CD4-positive, alpha-beta T cell treated with Interleukin-17A for 1 hour (primary cell): ENCODE measurements around the gene AGAP3.
"Not testable (repeated sequence)": the region's sequence is repeated elsewhere in the genome, so short reads cannot be mapped to it uniquely, and the experiment has no call there.

Experiments used
- DNase-seq: peaks from one replicate; pipeline ENCODE4 v3.0.0-alpha.2; 2020

Gene AGAP3

DNA sequence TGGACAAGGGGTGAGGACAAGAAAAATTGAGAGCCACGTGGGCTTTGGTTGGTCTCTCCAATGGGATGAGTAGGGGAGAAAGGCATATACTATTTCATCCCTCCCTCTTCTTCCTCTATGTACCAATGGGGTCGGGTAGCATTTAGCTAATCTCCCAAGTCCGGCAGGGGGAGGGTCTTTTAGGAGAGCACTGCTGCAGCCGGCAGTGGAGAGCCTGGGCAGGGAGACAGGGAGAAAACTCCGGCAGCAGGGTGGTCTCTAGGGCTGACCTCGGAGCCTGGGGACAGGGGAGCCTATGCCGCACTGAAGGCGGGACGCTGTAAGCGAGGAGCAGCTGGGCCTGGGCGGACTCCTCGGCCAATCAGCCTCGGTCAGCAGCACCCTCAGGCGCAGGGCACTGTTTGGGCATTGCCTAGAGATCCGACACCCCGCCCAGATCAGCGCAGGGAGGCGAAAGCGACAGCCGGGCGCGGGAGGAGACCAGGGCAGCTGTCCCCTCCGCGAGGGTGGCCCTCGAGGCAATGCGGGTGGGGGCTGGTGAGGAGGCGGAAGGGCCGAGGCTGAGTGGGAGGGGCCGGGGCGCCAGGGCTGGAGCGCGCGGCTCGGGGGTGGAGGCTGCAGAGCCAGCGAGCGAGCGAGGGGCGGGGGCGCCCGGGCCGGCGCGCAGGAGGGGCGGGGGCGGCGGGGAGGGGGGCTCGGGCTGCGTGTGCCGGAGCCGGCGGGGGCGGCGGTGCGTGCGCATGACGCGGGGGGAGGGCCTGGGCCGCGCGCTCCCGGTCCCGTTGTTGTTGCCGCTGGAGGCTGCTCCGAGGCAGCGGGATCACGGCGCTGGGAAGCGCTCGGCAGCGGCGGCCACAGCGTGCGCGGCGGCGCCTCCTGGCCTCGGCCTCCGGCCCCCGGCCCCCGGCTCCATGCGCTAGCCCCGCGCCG lies at the start of gene AGAP3:
Gene AGAP3 (plus strand): TSS at position 785 of the 930 bp plus-strand sequence. CDS start 267 bp downstream, outside the sequence.
- peak; percentile 58 for DNase-seq

DNA sequence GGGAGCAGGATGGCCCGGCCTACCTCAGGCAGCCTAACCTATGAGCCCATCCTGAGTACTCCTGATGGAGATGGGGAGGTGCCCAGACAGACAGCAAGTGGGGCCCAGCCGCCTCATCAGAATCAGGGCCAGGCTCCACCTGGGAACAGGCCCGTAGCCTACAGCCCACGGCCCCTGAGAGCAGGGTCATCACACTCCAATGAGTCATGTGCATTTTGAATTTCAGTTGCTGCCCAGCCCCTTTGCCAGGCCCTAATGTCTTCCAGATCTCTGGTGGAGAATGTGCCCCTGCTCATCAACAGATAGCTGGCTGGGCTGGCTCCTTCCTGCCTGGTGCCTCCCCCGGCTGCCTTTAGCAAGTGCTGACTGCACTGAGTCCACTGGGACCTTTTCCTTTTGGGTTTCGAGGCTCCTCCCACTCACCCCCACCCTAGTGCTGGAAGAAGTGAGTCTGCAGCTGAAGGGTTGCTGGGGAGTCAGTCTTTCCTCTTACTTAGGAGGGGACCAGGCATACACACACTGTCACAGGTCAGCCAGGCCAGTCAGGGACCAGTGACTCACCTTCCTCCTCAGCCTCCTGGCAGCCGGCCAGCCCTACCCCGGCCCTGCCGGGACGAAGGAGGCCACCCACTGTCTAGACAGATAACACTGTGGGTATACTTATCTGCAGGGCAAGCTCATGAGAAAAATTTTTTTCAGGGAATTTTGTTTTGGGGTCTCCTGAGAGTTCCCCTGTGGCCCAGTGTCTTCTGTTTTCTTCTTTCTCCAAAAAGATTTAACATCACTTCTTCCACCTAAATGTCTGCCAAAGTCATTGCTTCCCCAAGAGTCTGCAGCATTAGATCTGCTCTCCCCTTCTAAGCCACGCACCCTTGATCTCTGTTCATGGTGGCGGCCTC lies 47.1 kb upstream of the AGAP3 start:
- DNase-seq, result peak; percentile 35

DNA sequence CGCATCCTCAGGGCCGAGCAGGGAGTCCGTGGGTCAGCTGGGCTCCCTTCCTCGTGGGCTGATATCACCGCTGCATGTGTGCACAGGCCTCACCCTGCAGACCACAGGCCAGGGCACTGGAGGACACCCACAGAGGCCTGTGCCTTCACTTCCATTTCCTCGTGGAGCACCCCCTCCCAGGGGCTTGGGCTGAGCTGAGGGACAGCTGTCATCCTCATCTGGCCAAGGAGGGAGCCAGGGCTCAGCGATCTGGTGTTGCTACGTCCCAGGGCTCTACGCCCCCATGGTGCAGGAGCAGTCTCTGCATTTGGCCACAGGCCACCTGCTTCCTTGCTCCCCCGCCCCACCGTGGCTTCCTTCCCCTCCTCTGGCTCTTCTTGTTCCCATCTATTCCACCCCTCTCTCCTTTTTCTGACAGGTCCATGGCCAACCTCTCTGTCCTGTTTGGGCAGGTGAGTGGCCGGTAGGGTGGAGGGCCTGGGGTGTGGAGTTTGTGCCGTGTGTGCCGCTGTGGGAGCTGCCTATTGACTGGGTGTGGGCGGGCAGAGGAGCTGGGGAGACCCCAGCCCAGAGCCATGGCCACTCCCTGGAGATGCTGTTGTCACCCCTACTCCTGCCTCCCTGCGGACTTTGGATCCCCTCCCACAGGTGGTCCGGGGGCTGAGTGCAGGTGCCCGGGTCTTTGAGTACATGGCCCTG lies 46.3 kb upstream of the AGAP3 start:
- DNase-seq, result no peak

DNA sequence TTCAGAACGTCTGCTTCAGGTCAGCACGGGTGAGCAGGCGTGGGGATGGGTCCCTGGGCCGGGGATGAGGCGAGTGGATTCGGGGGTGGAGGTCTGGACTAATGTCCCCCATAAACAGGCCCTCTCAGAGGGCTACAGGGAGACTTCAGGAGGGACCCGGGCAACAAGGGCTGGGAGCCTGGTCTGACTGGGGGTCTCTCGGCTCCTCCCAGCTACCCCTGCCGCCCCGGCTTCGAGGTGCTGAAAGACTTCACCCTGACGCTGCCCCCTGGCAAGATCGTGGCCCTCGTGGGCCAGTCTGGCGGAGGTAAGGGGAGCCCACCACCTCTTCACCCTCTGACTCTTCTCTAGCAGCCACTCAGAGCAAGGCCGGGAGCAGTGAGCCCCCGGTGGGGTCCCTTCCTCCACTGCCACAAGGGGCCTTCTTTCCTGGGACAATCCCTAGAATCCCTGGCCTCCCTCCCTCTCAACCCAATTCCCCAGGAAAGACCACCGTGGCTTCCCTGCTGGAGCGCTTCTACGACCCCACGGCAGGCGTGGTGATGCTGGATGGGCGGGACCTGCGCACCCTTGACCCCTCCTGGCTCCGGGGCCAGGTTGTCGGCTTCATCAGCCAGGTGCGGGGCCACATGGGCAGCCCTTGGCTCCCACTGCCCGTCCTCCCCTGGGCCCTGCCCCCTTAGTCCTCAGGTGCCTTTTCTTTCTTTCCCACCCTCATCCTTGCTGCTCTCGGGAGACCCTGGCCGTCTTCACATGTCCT lies 45.5 kb upstream of the AGAP3 start:
- DNase-seq, result no peak

DNA sequence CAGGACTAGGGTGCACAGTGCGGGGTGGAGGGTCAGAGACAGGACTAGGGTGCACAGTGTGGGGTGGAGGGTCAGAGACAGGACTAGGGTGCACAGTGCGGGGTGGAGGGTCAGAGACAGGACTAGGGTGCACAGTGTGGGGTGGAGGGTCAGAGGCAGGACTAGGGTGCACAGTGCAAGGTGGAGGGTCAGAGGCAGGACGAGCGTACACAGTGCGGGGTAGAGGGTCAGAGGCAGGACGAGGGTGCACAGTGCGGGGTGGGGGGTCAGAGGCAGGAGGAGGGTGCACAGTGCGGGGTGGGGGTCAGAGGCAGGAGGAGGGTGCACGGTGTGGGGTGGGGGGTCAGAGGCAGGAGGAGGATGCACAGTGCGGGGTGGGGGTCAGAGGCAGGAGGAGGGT lies 42.8 kb upstream of the AGAP3 start:
- not testable (repeated sequence) for DNase-seq

DNA sequence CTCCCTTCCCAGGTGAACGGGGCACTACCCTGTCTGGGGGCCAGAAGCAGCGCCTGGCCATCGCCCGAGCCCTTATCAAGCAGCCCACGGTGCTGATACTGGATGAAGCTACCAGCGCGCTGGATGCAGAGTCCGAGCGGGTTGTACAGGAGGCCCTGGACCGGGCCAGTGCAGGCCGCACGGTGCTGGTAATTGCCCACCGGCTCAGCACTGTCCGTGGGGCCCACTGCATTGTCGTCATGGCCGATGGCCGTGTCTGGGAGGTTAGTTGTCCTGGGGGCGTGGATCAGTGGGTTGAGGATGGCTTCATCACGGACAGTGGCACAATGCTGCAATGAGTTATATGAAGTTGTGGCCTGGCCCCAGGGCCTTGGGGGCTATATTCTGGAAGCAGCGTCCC lies 42.3 kb upstream of the AGAP3 start:
- DNase-seq, result no peak

DNA sequence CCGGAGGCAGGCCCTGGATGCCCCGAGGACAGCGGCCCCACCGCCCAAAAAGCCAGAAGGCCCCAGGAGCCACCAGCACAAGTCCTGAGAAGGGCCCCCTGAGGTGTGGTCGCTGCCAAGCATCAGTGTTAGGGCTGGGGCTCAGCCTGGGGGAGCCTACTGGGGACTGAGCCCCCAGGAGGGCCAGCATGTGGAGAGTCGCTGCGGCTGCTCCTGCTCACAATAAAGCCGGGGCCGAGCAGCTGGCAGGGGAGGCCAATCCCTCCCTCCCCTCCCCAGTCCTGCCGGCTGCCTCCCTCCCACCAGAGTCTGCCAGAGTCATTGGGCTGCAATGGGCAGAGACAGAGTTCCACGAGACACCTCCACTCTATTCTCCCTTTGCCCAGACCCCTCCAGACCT lies 41.0 kb upstream of the AGAP3 start:
- no peak for DNase-seq

DNA sequence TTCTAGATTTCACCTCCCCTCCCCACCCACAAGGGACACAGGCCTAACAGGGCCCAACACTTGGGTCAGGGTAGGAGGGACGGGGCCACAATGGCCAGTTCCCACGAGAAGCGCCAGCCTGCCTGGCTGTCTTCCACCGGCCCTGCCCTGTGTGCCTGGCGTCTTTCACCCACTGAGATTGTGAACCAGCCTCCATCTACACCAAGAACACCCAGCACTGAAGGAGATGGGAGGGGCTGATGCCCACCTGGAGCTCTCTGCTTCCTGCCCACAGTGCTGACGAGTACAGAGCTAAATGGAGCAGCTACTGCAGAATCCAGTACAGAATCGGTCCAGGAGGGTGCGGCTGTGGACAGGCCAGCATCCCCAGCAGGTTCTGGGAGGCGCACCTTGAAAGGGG lies 40.3 kb upstream of the AGAP3 start:
- no peak for DNase-seq

DNA sequence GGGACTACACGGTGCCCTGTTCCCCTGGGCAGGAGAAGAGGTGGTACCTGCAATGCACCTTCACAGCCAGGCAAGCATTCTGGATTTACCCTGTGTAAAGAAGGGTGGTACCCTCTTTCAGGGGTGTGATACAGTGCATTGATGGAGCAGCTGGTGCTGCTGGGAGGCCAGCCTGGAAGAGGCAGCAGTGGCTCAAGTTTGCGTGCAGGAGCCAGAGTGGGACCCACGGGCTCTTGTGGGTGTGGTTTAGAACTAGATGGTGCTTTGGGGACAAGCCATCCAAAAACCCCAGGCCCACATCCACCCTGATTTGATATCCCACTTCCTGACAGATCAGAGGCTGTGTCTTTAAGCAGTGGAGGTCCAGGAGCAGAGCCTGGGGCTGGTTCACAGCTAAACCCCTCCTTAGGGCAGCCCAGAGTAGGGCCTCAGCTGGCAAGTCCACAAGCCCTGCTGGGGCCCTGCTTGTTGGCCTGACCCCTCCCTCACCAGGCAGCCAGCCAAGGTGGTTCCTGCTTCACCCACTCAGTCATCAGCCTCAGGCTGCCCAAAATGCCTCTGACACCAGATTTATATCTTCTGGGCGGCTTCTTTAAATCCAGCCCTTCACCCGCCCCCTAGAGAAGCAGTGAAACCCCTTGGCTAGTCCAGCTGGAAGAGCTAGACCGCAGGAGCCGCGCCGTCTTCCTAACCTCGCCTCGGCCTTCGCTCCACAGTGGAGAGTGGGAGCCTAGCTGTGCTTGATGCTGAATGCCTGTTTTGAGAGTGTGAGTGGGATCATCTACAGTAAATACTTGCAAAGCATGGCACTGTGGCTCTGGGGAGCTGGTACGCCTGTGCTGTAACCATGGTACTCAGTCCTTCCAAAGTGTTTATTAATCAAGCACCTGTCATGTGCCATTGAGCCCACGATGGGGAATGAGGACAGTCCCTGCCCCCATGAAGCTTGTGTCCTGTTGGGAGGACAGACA lies 39.4 kb upstream of the AGAP3 start:
- DNase-seq, result no peak

DNA sequence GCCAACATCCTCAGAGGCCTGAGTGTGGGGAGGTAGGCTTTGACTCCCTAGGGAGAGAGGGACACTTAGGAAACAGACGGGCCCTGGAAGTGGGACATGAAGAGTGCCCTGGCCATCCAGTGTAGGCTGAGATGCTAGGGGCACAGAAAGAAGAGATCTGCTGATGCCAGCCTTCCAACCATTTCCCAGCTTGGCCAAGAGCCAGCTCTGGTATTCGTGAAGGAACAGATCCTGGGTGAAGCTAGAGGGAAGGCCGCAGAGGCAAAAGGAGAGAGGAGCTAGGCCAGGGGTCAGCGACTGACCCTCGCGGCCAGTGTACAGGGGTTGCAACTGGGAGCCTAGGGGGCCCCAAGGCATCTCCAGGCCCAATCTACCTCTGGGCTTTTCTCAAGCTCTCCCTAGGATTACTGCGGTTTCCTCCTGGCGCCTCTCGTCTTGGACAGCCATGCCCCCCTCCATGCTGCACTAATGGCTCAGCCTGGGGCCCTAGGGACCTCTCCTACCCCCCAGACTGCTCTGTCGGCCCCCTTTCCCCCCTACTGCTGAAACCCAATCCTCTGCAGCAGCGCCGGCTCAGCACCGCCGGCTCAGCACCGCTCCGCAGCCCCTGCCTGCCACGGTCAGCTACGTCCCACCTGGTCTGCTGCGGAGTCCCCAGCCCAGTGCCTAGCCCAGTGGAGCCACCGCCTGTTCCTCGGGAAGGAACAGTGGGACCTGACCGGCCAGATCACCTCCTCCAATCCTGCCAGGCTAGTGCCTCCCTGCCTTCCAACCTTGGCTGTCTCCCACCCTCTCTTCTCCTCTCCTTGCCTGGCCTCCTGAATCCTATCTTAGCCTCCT lies 38.1 kb upstream of the AGAP3 start, which contains the start of gene ASIC3:
Gene ASIC3 (plus strand): TSS at position 556 of the 840 bp plus-strand sequence. CDS start 355 bp downstream, outside the sequence.
- no peak for DNase-seq

DNA sequence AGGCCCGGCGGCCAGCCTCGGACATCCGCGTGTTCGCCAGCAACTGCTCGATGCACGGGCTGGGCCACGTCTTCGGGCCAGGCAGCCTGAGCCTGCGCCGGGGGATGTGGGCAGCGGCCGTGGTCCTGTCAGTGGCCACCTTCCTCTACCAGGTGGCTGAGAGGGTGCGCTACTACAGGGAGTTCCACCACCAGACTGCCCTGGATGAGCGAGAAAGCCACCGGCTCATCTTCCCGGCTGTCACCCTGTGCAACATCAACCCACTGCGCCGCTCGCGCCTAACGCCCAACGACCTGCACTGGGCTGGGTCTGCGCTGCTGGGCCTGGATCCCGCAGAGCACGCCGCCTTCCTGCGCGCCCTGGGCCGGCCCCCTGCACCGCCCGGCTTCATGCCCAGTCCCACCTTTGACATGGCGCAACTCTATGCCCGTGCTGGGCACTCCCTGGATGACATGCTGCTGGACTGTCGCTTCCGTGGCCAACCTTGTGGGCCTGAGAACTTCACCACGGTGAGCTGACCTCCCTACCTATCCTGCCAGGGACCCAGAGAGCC lies 37.3 kb upstream of the AGAP3 start:
- DNase-seq, result no peak

DNA sequence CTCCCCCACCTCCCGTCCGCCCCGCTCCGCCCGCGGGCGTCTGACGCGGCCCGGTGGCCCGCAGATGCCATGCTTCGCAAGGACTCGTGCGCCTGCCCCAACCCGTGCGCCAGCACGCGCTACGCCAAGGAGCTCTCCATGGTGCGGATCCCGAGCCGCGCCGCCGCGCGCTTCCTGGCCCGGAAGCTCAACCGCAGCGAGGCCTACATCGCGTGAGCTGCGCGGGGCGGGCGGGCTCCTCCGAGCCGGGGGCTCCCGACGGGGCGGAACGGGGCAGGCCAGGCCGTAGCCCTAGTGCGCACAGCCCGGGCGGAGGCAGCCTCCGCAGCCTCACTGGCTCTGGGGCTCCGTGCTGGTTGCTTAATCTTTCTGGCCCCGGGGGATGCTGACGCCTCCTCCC lies 35.2 kb upstream of the AGAP3 start:
- peak; percentile 57 for DNase-seq

DNA sequence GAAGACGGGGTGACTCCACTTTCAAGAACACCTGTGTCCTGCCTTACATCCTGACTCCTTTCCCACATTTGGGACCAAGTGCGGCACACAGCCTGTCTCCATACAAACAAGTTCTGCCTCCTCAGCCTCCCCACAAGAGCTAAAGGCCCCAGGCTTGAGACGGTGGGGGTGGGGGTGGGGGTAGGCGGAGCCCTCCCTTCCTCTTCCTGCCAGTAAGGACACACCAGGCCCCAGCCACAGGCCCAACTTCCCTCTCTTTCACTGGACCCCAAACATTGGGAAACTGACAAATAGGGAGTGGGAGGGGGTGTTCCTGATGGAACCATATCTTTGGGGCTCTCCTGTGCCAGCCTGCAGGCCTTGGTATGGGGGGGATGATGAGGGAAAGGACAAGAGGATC lies 33.2 kb upstream of the AGAP3 start:
- DNase-seq, result no peak

DNA sequence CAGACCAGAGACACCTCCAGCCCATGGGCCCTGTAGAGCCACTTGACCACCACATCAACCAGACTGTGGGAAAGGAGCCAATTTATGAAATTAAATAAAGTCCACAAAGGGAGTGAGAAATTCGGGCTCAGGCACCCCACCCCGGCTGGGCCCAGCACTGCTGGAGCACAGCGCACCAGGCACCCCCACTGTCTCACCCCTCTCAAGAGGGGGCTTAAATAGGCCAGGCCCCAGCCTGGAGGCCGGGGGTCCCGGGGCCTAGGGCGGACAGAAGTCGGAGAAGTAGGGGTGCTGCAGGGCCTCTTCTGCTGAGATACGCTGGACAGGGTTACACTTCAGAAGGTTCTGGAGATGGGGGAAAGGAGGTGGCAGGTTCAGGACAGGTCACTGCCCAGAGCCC lies 32.5 kb upstream of the AGAP3 start:
- DNase-seq, result no peak

DNA sequence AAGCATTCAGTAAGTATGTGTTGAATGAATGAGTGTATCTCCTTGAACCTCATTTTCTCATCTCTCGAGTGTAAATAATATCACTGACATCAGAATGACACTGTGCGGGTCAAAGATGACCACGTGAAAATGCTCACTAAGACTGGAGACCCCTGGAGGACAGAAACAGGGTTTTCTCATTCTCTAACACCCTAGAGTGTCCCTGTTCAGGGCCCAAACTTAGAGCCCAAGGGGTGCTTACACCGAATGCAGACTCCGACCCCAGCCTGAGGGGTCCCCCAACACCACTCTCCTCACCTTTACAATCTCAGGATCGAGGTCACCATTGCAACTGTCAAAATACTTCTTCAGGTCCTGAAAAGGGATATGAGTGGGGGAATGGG lies 30.0 kb upstream of the AGAP3 start:
- DNase-seq, result no peak

DNA sequence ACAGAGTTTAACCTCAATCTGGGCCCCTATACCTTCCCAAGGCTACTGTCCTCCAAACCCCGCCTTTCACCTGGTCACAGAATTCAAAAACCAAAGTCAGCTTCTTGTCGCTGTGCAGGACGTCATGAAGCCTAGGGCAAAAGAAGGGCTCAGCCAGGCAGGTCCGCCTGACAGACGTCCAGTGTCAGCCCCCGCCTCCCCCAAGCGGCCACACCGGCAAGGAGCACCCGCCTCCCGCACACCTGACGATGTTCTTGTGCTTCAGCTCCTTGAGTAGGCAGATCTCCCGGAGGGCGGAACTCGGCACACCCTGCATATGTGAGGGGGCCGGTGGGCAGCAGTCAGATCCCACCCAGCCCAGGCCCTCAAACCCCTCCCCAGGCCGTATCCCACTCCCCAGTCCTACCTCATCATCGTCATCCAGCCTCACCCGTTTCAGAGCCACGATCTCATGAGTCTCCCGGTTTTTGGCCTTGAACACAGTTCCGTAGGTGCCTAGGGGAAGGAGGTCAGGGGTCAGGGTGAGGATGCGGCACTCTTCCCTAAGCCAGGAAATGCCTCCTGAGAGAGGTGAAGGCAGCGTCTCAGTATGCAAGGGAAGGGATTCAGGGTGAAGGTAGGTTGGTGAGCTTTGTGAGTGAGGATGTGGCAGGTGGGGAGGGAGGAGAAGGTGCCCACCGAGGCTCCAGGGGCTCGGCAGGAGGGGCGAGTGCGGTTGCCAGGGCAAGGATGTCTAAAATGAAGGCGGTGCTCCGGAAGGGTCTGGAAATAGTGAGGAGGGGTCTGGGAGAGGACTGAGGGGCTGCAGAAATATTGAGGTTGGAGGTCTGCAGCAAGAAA lies 29.4 kb upstream of the AGAP3 start:
- no peak for DNase-seq

DNA sequence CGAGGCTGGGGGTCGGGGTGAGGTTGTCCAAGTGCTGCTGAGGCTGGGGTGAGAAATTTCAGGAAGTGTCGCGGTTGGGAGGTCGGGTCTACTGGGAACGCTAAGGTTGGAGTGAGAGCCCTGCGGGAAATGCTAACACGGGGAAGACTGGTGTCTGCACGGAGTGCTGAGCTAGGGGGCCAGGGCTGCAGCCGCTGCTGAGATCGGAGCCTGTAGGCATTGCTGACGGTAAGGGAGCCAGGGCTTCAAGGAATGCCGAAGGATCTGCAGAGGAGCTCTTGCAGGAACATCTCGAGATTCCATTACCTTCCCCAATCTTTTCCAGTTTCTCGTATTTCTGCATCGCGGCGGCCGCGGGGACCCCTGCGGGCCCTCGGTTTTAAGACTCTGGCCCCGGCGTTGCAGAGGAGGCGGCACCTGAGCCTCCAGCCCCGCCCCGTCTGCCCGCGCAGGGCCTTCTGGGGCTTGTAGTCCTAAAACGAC lies 28.7 kb upstream of the AGAP3 start, which contains the start of gene CDK5:
Gene CDK5 (minus strand): TSS at position 392 of the 483 bp plus-strand sequence. CDS start 49 bp downstream, at position 343.
- DNase-seq, result no peak
